ENCODE measurements around the gene RBM34. TPM values are rescaled to one million over a fixed set of nuclear protein-coding genes. Genes with fewer than 3 reads are reported as not detected.
"Not testable (repeated sequence)": the region's sequence is repeated elsewhere in the genome, so short reads cannot be mapped to it uniquely, and the experiment has no call there.

The RBM34 gene
- total RNA-seq, 2 donors from 2014 or later: 37.0 to 59.8 TPM

GRCh38 chr1:235101558-235102258 lies 59.3 kb downstream of the RBM34 start:
- Histone ChIP-seq H3K9me3 (no peaks in the 10 kb centered on the region), H3K27ac (no peak overlapping the region), H3K27me3 (replicated peaks; ENCODE audit: insufficient read depth) (no peaks in the 10 kb centered on the region), H3K36me3 (no peaks in the 10 kb centered on the region), H3K4me3 (no peak overlapping the region), H3K4me1 (ENCODE audit: control insufficient read depth in 1 of 2, low read depth in 2 of 2) (peaks cover 0 to 4% of the 10 kb centered on the region in 2 donors)
- no peak for TF ChIP-seq CTCF (IDR thresholded peaks at IDR 0.05)
- DNase-seq (ENCODE audit: low spot score) (no peak), ATAC-seq (ENCODE audit: insufficient number of reproducible peaks, low FRiP score, low read depth) (no peak)

- Histone ChIP-seq H3K9me3 (no peaks in the 10 kb centered on the region), H3K27me3 (replicated peaks; ENCODE audit: insufficient read depth) (no peaks in the 10 kb centered on the region), H3K27ac (no peak overlapping the region), H3K4me3 (no peak overlapping the region), H3K4me1 (ENCODE audit: control insufficient read depth in 1 of 2, low read depth in 2 of 2) (peaks cover 0 to 4% of the 10 kb centered on the region in 2 donors), H3K36me3 (no peaks in the 10 kb centered on the region)
- TF ChIP-seq CTCF (IDR thresholded peaks at IDR 0.05): no peak
- ATAC-seq (ENCODE audit: insufficient number of reproducible peaks, low FRiP score, low read depth) (no peak), DNase-seq (ENCODE audit: low spot score) (no peak)
These were observed 60.8 kb downstream of the RBM34 start for GRCh38 chr1:235100194-235100772.

GRCh38 chr1:235098991-235099390 lies 62.1 kb downstream of the RBM34 start:
- DNase-seq (ENCODE audit: low spot score) (no peak), ATAC-seq (ENCODE audit: insufficient number of reproducible peaks, low FRiP score, low read depth) (no peak)
- Histone ChIP-seq H3K4me3 (no peak overlapping the region), H3K27me3 (replicated peaks; ENCODE audit: insufficient read depth) (no peaks in the 10 kb centered on the region), H3K4me1 (ENCODE audit: control insufficient read depth in 1 of 2, low read depth in 2 of 2) (no peaks in the 10 kb centered on the region), H3K27ac (no peak overlapping the region), H3K9me3 (no peaks in the 10 kb centered on the region), H3K36me3 (no peaks in the 10 kb centered on the region)
- TF ChIP-seq CTCF (IDR thresholded peaks at IDR 0.05): no peak

- no peak for DNase-seq (ENCODE audit: low spot score)
- ATAC-seq (ENCODE audit: insufficient number of reproducible peaks, low FRiP score, low read depth): no peak
- no peak overlapping the region for H3K27ac ChIP-seq
- H3K9me3 ChIP-seq: no peaks in the 10 kb centered on the region
- H3K4me3 ChIP-seq: no peak overlapping the region
- no peaks in the 10 kb centered on the region for H3K36me3 ChIP-seq
- no peaks in the 10 kb centered on the region for H3K27me3 ChIP-seq (replicated peaks; ENCODE audit: insufficient read depth)
- peaks cover under 1 to 3% of the 10 kb centered on the region in 2 donors for H3K4me1 ChIP-seq (ENCODE audit: control insufficient read depth in 1 of 2, low read depth in 2 of 2)
- no peak for TF ChIP-seq CTCF (IDR thresholded peaks at IDR 0.05)
These were observed 62.5 kb downstream of the RBM34 start for GRCh38 chr1:235098547-235098946.

GRCh38 chr1:235097501-235097900 lies 63.5 kb downstream of the RBM34 start:
- H3K4me1 ChIP-seq (ENCODE audit: control insufficient read depth in 1 of 2, low read depth in 2 of 2): peaks cover 3 to 10% of the 10 kb centered on the region in 2 donors
- not testable (repeated sequence) for H3K27ac ChIP-seq; H3K9me3 ChIP-seq; DNase-seq (ENCODE audit: low spot score); H3K4me3 ChIP-seq; H3K27me3 ChIP-seq (replicated peaks; ENCODE audit: insufficient read depth); H3K36me3 ChIP-seq; ATAC-seq (ENCODE audit: insufficient number of reproducible peaks, low FRiP score, low read depth)
